GM21619 (cell line): Measurements from ENCODE around the gene PSG7.
"Not testable (repeated sequence)": the region's sequence is repeated elsewhere in the genome, so short reads cannot be mapped to it uniquely, and the experiment has no call there.

Experiments used
- ATAC-seq: cut with Tn5 transposase; IDR thresholded peaks from one replicate; pipeline ENCODE4 v1.9.1; 2021; ENCODE audit not compliant: unreplicated experiment

The PSG7 gene

DNA sequence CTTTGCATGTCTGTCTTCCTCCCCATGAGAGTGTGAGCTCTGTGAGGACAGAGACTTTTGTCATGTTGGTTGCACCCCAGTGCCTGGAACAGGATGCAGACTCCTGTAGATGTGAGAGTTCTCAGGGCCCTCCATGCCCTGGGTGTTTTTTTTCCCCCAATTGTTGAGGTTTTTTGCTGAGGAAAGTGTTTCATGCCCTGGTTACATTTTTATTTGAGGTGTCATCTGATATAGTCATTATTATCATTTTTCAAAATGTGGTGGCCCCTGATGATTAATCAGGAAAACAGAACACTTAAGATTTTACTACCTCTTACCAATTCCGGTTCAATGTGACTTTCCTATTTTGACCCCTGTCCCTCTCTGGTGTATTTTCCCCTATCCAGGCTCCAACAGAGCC is 20.1 kb downstream of the PSG7 start:
- ATAC-seq, result not testable (repeated sequence)

DNA sequence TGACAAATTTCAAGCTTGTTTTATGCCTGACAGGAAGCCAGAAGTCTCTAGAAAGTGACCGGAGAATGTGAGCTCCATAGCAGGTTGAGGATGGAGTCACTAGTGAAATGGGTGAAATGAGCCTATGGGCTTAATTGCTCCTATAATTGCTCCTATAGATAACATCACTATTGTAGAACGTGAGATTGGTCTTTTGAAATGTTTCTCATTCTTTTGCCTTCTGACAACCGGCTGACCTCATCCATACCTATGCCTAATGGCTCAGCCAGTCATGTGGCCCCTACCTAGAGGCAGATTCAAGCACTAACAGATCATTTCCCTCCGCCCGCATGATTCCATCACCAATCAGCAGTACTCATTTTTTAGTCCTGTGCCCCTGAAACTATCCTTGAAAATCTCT is 23.5 kb downstream of the PSG7 start:
- not testable (repeated sequence) for ATAC-seq

DNA sequence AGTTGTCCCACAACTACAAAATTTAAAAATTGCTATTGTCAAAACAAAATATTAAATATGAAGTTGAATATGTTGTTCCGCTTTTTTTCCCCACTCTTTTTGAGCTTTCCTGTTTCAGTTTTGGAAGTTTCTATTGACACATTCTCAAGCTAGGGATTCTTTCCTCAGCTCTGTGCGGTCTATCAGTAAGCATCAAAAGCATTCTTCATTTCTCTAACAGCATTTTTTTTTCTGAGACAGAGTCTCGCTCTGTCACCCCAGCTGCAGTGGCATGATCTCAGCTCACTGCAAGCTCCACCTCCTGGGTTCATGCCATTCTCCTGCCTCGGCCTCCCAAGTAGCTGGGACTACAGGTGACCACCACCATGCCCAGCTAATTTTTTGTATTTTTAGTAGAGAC is 24.1 kb downstream of the PSG7 start:
- not testable (repeated sequence) for ATAC-seq

DNA sequence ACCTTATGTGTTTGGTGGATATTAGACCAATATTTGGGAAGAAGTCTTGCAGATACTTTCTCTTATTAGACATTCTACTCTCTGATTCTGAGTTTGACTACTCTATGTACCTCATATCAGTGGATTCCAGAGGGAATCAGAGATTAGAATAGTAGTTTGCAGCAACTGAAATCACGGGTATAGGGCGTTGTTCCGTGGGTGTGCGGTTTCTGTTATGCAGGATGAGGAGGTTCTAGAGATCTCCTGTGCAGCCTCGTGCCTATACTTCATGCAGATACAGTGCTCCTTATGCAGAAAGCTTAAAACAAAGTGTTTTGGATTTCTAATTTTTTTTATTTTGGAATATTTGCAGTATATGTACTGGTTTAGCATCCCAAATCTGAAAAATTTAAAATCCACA is 25.3 kb downstream of the PSG7 start:
- ATAC-seq, result not testable (repeated sequence)

DNA sequence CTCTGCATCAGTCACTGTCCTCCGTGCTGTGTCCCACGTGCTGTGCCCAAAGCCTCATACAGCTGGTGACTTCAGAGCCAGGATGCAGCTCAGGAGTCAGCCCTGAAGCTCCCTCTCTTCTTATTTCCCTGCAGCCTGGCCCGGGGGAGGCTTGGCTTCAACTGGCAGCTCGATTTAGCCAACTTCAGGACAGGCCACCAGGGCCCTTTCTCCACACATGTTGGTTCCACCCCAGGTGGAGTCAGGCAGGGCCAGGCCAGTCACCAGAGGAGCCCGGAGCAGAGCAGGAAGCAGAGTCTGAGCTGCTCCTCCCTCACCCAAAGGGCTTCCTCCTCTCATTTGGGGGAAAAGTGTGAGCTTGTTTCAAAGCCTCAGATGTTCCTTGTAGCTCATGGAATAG is 30.8 kb downstream of the PSG7 start:
- ATAC-seq, result not testable (repeated sequence)

DNA sequence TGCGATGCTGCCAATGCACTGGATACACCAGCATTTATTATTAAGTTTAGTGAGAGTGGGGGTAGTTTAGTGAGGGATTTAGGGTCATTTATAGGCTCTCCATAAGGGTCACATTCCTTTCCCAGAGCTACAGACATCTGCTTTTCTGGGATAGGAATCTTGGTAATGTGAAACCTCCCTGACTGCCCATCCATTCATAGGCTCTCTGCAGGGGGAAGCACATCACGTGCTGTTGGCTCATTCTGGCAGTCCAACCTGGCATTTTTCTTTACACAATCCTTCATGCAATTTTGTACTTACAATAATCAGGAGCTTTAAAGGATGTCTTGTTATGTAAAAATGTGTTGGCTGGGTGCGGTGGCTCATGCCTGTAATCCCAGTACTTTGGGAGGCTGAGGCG is 36.4 kb downstream of the PSG7 start:
- ATAC-seq, result not testable (repeated sequence)

DNA sequence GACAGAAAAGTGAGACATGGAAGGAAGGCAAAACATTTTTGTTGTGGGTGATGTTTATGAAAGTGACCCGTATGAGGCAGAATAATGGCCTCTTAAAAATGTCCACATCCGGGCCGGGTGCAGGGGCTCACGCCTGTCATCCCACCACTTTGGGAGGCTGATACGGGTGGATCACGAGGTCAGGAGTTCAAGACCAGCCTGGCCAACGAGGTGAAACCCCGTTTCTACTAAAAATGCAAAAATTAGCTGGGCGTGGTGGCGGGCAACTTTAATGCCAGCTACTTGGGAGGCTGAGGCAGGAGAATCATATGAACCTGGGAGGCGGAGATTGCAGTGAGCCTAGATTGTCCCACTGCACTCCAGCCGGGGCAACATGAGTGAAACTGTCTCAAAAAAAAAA is 37.3 kb downstream of the PSG7 start:
- ATAC-seq, result not testable (repeated sequence)

DNA sequence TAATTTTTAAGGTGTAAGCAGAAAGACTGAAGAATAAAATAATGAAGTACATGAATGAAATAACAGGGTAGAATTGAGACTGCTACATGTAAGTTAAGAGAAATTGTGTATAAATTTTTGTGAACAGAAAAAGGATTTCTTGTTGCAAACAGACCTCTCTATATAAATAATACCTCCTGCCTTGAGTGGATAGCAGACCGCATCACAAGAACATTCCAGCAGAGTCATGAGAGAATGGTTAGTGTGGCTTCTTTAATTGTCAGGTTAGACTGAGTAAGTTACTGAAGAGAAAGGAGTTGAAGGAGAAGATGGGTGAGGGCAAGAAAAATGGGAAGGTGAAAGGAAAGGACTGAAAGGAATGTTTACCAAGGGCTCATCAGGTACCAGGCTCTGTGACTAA is 37.9 kb downstream of the PSG7 start:
- not testable (repeated sequence) for ATAC-seq

DNA sequence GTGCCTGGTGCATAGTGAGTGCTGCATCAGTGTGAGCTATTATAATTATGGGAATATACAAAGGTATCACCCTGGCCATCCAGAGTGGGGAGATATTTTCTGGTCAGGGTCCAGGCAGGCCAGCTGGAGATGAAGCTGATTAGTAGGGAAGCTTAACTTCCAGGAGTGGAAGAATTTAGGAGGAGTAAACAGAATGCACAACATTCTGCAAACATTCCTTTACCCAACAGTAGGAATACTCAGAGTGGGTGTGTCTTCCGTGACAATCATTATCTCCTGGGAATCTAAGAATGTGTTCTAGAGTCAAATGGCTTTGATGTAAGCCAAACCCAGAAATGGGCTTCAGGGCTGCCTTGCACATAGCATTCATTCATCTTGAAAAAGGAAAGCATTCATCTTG is 38.4 kb downstream of the PSG7 start:
- not testable (repeated sequence) for ATAC-seq

DNA sequence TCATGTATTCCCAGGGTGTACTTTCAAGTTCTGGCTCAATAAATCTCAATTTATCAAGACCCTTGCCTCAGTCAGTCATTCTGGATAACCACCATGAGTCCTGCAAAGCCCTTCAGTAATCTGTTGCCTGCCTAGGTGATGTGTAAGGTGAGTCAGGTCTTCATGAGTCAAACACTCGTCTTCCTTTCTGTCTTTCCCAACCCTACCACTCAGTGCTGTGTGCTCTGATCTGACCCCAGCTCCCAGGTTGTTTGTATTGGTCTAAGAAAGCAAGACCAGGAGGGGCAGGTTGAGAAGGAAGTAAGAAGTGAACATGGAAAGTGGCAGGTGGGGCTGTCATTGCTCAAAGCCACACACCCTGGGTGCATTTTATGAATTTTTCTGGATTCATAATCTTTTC is 39.3 kb downstream of the PSG7 start:
- not testable (repeated sequence) for ATAC-seq

DNA sequence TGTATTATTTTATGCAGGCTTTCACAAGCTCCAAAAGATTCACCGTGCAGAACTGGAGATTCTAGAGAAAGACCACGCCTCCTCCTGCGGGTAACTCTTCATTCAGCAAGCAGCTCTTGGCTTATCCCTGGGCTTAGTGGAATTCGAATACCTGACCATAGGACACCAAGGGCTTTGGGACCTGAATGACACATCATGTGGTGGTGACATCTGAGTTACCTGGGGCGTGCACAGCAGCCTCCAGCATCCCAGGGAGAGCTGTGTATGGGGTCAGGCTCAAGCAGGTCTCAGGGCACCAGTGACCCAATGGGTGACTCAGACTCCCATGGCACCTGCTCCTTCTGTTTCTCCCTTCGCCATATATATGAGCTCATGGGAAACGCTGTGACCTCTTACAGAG is 46.6 kb downstream of the PSG7 start:
- ATAC-seq, result not testable (repeated sequence)

DNA sequence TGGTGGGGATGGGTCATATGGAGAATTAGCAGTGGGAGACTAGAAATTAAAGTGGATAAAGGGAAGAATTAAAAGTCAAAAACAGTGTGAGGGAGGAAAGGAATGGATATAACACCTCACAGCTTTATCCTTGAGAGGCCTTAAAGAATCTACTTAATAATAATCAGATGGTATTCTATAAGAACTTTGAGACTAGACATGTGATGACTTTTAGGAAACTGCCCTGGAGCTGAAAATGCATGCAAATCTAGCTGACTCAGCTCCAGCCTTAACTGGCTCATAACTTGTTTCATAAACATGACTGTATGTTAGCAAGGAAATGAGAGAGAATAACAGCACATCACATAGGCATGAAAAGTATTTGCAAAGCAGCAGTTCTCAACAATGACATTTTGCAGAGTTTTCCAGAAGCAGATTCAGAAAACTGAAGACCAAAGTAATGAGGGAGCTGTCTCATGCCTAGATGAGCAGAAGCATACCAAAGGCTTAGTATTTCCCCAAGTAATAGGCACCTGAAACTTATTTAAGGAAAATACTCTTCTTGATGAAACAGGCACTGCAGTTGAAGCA is 49.0 kb downstream of the PSG7 start:
- not testable (repeated sequence) for ATAC-seq

DNA sequence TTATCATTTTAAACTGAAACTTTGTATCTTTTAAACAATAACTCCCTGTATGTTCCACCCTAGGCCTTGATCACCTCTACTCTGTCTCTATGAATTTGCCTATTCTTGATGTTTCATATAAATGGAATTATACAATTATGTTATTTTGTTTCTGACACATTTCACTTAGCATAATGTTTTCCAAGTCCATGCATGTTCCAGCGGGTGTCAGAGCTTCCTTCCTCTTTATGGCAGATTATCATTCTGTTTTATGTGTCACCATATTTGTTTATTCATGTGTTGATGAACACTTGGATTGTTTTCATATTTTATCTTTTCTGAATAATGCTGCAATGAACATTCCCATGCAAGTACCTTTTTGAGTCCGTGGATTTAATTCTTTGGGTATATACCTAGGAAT is 54.3 kb downstream of the PSG7 start:
- not testable (repeated sequence) for ATAC-seq

DNA sequence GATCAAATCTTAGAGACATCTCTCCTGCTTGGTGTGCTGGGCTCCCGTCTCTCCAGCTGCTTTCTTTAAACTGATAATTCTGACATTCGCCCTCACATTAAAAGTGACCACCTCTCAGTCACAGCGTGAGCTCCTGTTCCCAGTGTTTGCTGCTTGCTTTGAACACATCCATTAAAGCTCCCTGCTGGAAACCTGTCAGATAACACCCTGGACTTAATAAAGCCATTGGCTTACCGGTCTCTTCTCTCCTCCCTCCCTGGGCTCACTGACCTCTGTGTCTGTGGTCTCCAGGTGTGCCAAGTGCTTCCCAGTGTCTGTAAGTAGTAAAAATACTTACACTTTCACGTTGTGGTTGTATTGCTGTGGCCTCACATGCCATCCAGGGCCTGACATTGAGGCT is 55.0 kb downstream of the PSG7 start:
- not testable (repeated sequence) for ATAC-seq

DNA sequence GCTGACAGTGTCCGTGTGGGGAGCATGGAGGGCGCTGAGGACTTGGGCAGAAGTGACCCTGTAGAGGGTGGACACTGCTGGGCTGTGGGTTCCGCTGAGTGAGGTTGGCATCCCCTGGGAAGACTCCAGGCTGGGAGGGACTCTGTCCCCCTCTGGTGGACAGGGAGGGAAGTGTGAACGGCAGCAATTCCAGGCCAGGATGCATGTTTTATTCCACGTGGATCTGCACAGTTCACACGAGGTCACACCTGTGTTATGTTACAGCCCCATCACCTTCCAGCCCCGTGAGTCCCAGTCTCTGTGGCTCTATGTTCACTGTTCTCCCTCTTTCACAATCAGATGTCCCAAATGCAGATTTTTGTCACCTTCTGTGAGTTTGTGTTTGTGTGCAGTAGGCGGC is 55.7 kb downstream of the PSG7 start:
- not testable (repeated sequence) for ATAC-seq

DNA sequence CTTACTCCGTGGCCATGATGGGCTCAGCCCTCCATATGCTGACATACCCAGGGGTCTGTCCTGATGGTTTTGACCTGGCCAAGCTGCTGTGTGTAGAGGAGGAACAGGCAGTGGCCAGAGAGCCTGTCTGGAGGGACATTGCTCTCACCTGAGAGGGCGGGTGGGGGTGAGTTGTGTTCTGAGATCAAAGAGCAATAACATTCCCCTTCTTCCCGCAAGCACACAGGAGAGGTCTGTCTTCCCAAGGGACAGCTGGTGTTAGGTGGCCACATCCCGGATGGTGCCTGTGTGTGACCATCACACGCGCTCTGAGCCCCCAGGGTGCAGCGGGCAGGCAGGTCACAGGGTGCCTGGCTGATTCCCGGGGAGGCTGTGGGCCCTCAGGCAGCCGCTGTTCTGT is 56.4 kb downstream of the PSG7 start:
- ATAC-seq, result not testable (repeated sequence)

DNA sequence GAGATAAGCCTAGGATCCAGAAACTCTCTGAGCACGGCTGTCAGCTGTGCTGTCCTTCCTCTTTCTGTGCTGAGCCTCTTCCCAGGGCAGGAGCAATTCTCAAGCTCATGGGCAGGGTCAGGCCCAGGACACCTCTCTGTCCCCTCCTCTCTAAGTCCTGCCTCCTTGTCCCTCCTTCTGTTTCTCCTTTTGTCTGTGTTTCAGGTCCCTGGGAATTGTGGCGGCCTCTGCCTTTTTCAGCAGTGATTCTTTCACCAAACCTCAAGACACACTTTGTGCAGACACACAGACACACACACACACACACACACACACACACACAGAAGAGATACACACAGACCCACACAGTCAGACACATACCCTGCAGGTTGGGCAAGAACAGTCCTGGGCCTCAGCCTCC is 57.4 kb downstream of the PSG7 start, which contains the start of gene PSG1:
TSS of gene PSG1 (minus strand) at position 101 of the 400 bp plus-strand sequence. CDS start 132 bp downstream, outside the sequence.
- ATAC-seq, result no peak

DNA sequence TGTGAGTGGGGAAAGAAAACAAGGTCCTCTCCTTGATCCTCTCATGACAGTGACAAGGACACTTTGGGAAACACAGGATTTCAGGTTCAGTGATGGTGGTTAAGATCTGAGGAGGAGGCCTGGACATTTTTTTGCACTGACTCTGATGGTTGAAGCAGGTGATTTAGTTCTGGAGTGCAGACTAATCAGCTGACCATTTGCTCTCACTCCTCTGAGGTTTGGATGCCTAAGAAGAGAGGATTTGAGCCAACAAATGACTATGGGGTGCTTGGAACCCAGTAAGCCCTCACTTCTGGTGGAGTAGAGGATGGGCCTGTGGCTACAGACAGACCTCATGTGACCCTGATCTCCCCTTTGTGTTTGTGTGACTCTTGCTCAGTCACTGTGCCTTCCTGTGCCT is 60.4 kb downstream of the PSG7 start:
- not testable (repeated sequence) for ATAC-seq

DNA sequence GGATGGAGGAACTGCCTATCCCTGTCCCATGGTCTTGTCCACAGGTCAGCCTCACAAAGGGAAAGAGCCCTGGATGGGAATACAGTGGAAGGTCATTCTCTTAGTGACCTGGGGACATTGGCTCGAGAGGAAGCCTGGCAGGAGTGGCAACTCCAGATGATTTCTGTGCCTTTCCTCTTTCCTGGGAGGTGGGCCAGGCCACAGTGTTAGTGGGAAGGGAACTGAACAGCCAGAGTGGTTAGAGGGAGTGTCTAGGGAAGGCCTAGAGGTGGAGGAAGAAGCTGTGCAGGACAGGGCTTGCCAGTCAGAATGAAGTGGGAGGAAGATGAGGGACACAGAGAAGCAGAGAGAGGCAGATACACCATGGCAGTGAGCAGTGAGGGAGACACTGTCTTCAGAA is 61.1 kb downstream of the PSG7 start:
- not testable (repeated sequence) for ATAC-seq

DNA sequence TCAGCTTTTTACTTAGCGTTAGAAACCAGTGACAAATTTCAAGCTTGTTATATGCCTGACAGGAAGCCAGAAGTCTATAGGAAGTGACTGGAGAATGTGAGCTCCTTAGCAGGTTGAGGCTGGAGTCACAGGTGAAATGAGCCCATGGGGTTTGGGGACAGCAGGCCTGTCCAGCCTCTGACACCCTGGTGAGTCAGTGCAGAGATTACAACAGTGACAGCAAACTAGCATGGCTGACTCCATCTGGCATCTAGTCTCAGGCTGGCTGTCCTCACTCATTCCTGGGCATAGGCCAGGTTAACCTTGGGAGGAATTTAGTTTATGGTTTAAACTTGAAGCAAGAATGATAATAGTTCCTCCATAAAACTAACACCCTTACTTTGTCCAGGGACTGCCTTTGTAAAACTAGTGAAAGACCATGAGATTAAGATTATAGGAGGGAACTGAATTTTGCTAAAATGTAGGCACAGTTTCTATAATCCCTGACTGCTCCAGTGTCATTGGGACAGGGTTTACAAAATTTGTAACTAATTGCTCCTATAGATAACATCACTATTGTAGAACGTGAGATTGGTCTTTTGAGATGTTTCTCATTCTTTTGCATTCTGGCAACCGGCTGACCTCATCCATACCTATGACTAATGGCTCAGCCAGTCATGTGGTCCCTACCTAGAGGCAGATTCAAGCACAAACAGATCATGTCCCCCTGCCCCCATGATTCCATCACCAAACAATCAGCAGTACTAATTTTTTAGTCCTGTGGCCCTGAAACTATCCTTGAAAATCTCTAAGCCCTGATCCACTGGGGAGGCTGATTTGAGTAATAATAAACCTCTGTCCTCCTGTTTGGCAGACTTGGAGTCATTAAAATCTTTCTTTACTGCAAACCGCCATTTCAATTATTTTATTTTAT is 61.9 kb downstream of the PSG7 start:
- ATAC-seq, result not testable (repeated sequence)

DNA sequence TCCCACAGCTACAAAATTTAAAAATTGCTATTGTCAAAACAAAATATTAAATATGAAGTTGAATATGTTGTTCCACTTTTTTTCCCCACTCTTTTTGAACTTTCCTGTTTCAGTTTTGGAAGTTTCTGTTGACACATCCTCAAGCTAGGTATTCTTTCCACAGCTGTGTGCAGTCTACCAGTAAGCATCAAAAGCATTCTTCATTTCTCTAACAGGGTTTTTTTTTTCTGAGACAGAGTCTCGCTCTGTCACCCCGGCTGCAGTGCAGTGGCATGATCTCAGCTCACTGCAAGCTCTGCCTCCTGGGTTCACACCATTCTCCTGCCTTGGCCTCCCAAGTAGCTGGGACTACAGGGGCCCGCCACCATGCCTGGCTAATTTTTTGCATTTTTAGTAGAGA is 62.9 kb downstream of the PSG7 start:
- ATAC-seq, result not testable (repeated sequence)
